ENCODE data around the gene ST6GALNAC3.
"Not testable (repeated sequence)": the region's sequence is repeated elsewhere in the genome, so short reads cannot be mapped to it uniquely, and the experiment has no call there.

Gene ST6GALNAC3

DNA sequence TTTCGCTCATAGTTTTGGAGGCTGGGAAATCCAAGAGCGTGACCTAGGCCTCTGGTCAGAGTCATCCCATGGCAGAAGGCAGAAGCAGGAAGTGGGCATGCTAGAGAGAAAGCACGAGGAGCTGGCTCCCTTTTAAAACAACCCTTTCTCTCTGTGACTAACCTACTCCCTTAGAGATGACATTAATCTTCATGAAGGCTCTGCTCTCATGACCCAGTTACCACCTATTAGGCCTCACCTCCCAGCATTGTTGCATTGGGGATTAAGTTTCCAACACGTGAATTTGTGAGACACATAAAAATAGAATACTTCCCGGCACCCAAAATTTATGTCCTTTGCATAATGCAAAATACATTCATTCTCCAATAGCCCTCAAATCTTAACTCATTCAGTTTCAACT, 569.6 kb downstream of the ST6GALNAC3 start:
- no peak for DNase-seq (ENCODE audit: low spot score)

DNA sequence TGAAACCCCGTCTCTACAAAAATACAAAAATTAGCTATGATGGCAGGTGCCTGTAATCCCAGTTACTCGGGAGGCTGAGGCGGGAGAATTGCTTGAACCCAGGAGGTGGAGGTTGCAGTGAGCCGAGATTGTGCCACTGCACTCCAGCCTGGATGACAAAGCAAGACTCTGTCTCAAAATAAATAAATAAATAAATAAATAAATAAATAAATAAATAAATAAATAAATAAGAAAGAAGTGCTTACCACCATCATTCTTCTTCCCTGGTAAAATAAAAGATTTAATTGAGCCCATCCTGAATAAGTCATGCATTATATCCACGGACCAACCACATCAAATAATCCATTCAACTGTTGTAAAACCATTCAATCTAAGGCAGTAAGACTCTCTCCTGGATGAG, 578.3 kb downstream of the ST6GALNAC3 start:
- not testable (repeated sequence) for DNase-seq (ENCODE audit: low spot score)

DNA sequence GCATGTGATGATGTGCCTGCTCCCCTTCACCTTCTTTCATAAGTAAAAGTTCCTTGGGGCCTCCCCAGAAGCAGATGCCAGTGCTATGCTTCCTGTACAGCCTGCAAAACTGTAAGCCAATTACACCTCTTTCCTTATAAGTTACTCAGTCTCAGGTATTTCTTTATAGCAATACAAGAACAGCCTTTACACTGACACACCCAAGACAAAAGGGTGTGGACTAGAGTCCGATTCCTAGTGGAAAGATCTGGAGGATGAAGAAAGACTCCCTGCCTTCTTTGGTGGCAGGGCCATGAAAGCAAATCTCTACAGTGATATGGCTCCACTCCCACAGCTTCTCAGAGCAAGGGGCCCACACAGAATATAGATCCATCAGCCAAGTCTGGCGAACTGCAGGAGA, 583.1 kb downstream of the ST6GALNAC3 start:
- no peak for DNase-seq (ENCODE audit: low spot score)

- no peak for DNase-seq (ENCODE audit: low spot score)
Measured at GRCh38 chr1:76659171-76659940, 584.8 kb downstream of the ST6GALNAC3 start.

- no peak for DNase-seq (ENCODE audit: low spot score)
Measured at GRCh38 chr1:76661531-76661930, 587.0 kb downstream of the ST6GALNAC3 start.

DNA sequence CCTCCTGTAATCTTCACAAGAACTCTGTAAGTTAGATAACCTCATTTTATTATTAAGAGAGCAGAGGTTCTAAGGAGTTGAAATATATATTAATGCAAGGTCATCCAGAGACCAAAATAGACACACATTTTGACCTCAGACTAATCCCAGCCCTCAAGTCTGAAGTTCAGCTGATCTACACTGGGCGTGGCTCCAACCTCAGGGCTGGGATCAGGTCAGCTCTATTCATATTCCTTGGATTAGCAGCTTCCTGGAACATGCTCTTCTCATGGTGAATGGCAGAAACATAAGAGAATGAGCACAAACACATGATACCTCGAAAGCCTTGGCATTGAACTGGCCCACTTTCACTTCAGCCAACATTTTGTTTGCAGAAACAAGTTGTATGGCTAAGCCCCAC, 592.0 kb downstream of the ST6GALNAC3 start:
- DNase-seq (ENCODE audit: low spot score): no peak

- no peak for DNase-seq (ENCODE audit: low spot score)
Measured at GRCh38 chr1:76668046-76668445, 593.5 kb downstream of the ST6GALNAC3 start.

DNA sequence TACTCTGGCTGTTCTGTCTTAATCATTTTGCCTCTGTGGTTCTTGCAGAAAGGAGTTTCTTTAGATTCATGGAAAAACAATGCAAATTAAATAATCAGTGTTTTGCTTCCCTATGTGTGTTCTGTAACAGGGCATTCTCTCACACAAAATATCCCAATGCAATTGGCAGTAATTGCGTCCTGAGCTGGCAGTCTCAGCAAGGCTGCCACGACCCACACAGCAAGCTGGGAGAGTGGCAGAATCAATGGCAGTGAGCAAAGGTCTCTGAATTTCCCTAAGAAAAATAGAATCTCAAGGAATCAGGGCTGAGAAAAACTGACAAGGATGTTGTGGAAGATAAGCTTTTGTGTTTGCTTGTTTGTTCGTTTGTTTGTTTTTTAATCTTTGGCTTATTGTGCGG, 594.6 kb downstream of the ST6GALNAC3 start:
- DNase-seq (ENCODE audit: low spot score): no peak

DNA sequence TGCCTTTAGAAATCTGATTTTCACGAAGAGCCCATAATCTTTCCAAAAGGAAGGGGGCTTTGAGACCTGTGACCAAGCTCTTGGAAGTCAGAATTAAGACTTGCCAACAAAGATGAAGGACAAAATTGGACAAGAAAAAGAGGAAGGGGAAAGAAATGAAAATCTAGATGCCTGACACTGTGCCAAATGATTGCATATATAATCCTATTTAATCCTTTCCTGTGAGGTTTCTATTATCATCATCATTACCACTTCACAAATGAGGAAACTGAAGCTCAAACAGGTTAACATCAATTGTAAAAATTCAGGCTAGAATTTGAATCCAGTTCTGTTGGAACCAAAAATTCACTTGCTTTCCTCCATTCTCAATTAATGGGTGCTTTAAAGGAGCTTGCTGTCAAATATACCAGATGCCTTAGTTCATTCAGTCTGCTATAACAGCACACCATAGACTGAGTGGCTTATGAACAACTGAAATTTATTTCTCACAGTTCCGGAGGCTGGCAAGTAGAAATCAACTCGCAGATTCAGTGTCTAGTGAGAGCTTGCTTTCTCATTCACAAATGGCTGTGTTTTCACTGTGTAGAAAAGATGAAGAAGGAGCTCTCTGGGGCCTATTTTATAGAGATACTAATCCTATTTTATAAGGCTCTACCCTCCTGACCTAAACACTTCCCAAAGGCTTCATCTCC, 595.2 kb downstream of the ST6GALNAC3 start:
- DNase-seq (ENCODE audit: low spot score): no peak

DNA sequence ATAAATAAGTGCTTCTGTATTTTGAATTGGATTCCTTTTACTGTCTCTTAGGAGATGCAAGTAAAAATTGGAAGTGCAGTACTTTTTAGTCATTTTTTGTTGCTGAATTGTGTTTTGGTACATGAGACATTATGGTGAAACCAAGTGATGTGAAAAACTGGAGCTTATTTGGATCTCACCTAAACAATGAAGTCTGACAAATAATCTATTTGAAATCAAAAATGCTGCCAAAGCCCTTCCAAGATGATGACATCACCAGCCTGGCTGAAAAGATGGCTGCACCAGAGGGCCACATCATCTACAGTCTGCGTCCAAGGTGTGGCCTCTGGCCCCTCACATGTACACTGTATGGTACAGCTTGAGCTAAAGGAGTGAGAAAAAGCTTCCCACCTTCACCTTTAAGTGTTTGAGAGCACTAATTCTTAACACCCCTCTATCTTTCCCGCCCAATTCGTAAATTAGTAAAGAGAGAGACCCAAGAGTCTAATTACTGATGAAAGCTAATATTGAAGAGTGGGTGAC, 600.2 kb downstream of the ST6GALNAC3 start:
- no peak for DNase-seq (ENCODE audit: low spot score)

GRCh38 chr1:76677416-76678405, 603.2 kb downstream of the ST6GALNAC3 start:
- DNase-seq (ENCODE audit: low spot score): no peak

DNA sequence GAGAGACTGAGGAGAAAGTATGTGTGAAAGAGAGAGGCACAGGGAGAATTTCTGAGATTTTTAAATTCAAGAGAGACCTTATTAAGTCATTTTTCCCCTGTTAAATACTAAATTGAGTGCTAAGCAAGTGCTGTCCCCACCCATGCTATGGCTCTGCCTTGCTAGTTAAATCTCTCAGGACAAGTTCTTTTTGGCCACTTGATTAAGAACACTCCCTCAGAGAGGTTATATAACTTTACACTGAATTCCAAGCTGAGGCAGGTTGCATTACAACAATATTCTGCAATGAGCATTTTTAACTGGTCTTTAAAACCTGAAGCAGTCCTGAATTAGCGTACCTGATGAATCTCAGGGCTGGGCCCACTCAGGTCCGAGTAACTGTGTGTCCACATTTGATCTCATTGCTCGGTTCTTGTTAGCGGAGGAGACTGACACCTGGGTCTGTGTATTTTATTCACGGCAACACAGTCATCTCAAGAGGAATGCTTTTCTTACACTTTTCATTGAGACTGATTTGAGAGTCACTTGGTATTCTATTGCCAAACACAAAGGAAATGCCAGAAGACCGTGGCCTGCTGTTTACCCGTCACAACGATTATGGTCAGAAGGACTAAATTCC, 605.1 kb downstream of the ST6GALNAC3 start:
- DNase-seq (ENCODE audit: low spot score): no peak

GRCh38 chr1:76680651-76681050, 606.1 kb downstream of the ST6GALNAC3 start:
- no peak for DNase-seq (ENCODE audit: low spot score)

DNA sequence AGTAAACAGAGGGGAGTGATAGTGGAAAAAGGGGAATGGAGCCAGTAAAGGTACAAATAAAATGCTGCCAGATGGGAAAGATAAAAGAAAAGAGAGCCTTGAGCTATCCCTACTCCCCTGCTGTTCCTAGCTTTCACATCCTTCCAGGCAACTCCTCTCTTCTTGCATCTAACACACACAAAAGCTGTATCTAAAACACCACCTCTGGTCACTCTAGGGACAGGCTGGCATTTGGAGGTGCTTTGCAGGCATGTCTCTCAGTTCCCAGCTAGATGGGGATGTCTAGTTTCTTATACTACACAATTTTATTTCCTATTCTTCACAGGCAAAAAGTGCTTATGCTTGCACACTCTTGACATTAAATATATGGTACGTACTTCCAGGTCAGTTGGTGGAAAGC, 607.6 kb downstream of the ST6GALNAC3 start:
- no peak for DNase-seq (ENCODE audit: low spot score)
